Endothelial cell (in vitro differentiated cells): ENCODE measurements around the gene SMIM15. TPM values are rescaled to one million over a fixed set of nuclear protein-coding genes. Genes with fewer than 3 reads are reported as not detected.

ENCODE experiments used
- DNase-seq: peaks from one replicate; pipeline ENCODE4 v3.0.0; 2021; ENCODE audit warnings: low spot score
- H3K27ac Mint-ChIP-seq: one replicate; pipeline ENCODE4 v1.8.0; 2021; ENCODE audit warnings: mixed read lengths, inconsistent platforms; ENCODE audit not compliant: unreplicated experiment
- H3K27me3 Mint-ChIP-seq: one replicate; pipeline ENCODE4 v1.8.0; 2021; ENCODE audit warnings: mild to moderate bottlenecking, moderate library complexity, mixed read lengths, inconsistent platforms; ENCODE audit not compliant: unreplicated experiment
- H3K36me3 Mint-ChIP-seq: one replicate; pipeline ENCODE4 v1.8.0; 2021; ENCODE audit warnings: mild to moderate bottlenecking, low read depth, mixed read lengths, inconsistent platforms; ENCODE audit not compliant: unreplicated experiment
- H3K4me1 Mint-ChIP-seq: one replicate; pipeline ENCODE4 v1.8.0; 2021; ENCODE audit warnings: mild to moderate bottlenecking, mixed read lengths, inconsistent platforms; ENCODE audit not compliant: unreplicated experiment
- H3K4me3 Mint-ChIP-seq: one replicate; pipeline ENCODE4 v1.8.0; 2021; ENCODE audit warnings: mild to moderate bottlenecking, mixed read lengths, inconsistent platforms; ENCODE audit not compliant: unreplicated experiment
- H3K9me3 Mint-ChIP-seq: one replicate; pipeline ENCODE4 v1.8.0; 2021; ENCODE audit warnings: mixed read lengths, inconsistent platforms; ENCODE audit not compliant: unreplicated experiment
- total RNA-seq: library from RNA; stranded (reverse); fragmentation: NEBNext Ultra II Directional; extraction: Animal tissue kit (Norgen Biotek cat#: 25700); gene quantifications from one replicate; pipeline ENCODE4 v1.2.1, GENCODE V29; 2021; ENCODE audit not compliant: unreplicated experiment
- TF ChIP-seq, protein P1 (sequence below): fragments of 200-600 bp; sonication (generic); IDR thresholded peaks from one replicate; pipeline ENCODE4 v1.5.0; 2021; ENCODE audit warnings: antibody characterized with exemption; ENCODE audit not compliant: unreplicated experiment

SMIM15 gene
- total RNA-seq, 1 donor from 2014 or later: 92.1 TPM

- Mint-ChIP-seq H3K36me3 (no peaks in the 10 kb centered on the region), H3K27ac (no peak overlapping the region), H3K27me3 (no peaks in the 10 kb centered on the region), H3K4me3 (no peak overlapping the region), H3K4me1 (no peaks in the 10 kb centered on the region), H3K9me3 (no peaks in the 10 kb centered on the region)
- TF ChIP-seq, protein P1, sequence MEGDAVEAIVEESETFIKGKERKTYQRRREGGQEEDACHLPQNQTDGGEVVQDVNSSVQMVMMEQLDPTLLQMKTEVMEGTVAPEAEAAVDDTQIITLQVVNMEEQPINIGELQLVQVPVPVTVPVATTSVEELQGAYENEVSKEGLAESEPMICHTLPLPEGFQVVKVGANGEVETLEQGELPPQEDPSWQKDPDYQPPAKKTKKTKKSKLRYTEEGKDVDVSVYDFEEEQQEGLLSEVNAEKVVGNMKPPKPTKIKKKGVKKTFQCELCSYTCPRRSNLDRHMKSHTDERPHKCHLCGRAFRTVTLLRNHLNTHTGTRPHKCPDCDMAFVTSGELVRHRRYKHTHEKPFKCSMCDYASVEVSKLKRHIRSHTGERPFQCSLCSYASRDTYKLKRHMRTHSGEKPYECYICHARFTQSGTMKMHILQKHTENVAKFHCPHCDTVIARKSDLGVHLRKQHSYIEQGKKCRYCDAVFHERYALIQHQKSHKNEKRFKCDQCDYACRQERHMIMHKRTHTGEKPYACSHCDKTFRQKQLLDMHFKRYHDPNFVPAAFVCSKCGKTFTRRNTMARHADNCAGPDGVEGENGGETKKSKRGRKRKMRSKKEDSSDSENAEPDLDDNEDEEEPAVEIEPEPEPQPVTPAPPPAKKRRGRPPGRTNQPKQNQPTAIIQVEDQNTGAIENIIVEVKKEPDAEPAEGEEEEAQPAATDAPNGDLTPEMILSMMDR: no peak
- no peak for DNase-seq
Measured at GRCh38 chr5:61123145-61123544, 39.1 kb downstream of the SMIM15 start.

- Mint-ChIP-seq H3K4me3 (no peak overlapping the region), H3K9me3 (no peaks in the 10 kb centered on the region), H3K4me1 (no peaks in the 10 kb centered on the region), H3K27me3 (no peaks in the 10 kb centered on the region), H3K27ac (no peak overlapping the region), H3K36me3 (no peaks in the 10 kb centered on the region)
- TF ChIP-seq, protein P1: no peak
- DNase-seq: no peak
Measured at GRCh38 chr5:61120534-61120933, 41.7 kb downstream of the SMIM15 start.

- Mint-ChIP-seq H3K27ac (no peak overlapping the region), H3K36me3 (no peaks in the 10 kb centered on the region), H3K4me3 (no peak overlapping the region), H3K4me1 (no peaks in the 10 kb centered on the region), H3K27me3 (no peaks in the 10 kb centered on the region), H3K9me3 (no peaks in the 10 kb centered on the region)
- no peak for DNase-seq
- TF ChIP-seq, protein P1: no peak
Measured at GRCh38 chr5:61119066-61119465, 43.2 kb downstream of the SMIM15 start.

GRCh38 chr5:61115968-61116367 lies 46.3 kb downstream of the SMIM15 start:
- no peaks in the 10 kb centered on the region for H3K9me3 Mint-ChIP-seq
- H3K27me3 Mint-ChIP-seq: no peaks in the 10 kb centered on the region
- H3K27ac Mint-ChIP-seq: no peak overlapping the region
- no peak overlapping the region for H3K4me3 Mint-ChIP-seq
- H3K36me3 Mint-ChIP-seq: no peaks in the 10 kb centered on the region
- TF ChIP-seq, protein P1: no peak
- DNase-seq: no peak
- H3K4me1 Mint-ChIP-seq: no peaks in the 10 kb centered on the region

- H3K4me3 Mint-ChIP-seq: no peak overlapping the region
- H3K36me3 Mint-ChIP-seq: no peaks in the 10 kb centered on the region
- TF ChIP-seq, protein P1: no peak
Measured at GRCh38 chr5:61114441-61114840, 47.8 kb downstream of the SMIM15 start.

More at GRCh38 chr5:61114441-61114840, 47.8 kb downstream of the SMIM15 start:
- H3K27ac Mint-ChIP-seq: no peak overlapping the region
- no peaks in the 10 kb centered on the region for H3K27me3 Mint-ChIP-seq
- no peaks in the 10 kb centered on the region for H3K9me3 Mint-ChIP-seq
- H3K4me1 Mint-ChIP-seq: no peaks in the 10 kb centered on the region
- no peak for DNase-seq

Other genes with a start within 250 kb of the SMIM15 start
- 15.3 TPM for gene ERCC8, start 217.4 kb downstream of the SMIM15 start, total RNA-seq
- gene NDUFAF2, start 217.3 kb downstream of the SMIM15 start, total RNA-seq: 13.9 TPM
- gene ZSWIM6, start 169.8 kb upstream of the SMIM15 start, total RNA-seq: 77.0 TPM